GM23248 (cell line): ENCODE results near the gene RASAL3.

ENCODE experiments used
- EZH2 ChIP-seq: fragments of 200-600 bp; sonication (generic); IDR thresholded peaks from 2 replicates; pipeline ENCODE4 v1.6.1; 2018; ENCODE audit warnings: antibody characterized with exemption, mild to moderate bottlenecking; ENCODE audit not compliant: insufficient read depth, poor library complexity, severe bottlenecking
- EZH2phosphoT487 ChIP-seq: fragments of 200-600 bp; sonication (generic); IDR thresholded peaks from 2 replicates; pipeline ENCODE4 v1.6.1; 2018; ENCODE audit warnings: antibody characterized with exemption, moderate library complexity, mild to moderate bottlenecking, low read depth; ENCODE audit not compliant: insufficient read depth

- TF ChIP-seq EZH2: no peak
- TF ChIP-seq EZH2phosphoT487: no peak
Measured at GRCh38 chr19:15421721-15422260, 42.6 kb downstream of the RASAL3 start.
